Measurements from ENCODE around the gene MBD4.
"Not testable (repeated sequence)": the region's sequence is repeated elsewhere in the genome, so short reads cannot be mapped to it uniquely, and the experiment has no call there.

- TF ChIP-seq CTCF (IDR thresholded peaks at IDR 0.05; ENCODE audit: low read length); EZH2 (IDR thresholded peaks at IDR 0.05; ENCODE audit: borderline replicate concordance, low read length): not testable (repeated sequence)
Observed at GRCh38 chr3:129391583-129391982, 48.2 kb downstream of the MBD4 start.
